SW 1271 (cell line): ENCODE data around the gene SERINC1.
"Not testable (repeated sequence)": the region's sequence is repeated elsewhere in the genome, so short reads cannot be mapped to it uniquely, and the experiment has no call there.

Experiments used
- DNase-seq, 2 experiments: peaks; one replicate each; lab custom pipeline; 2025; lab: John Stamatoyannopoulos, UW

SERINC1 gene

GRCh38 chr6:122471107-122472021, at the start of gene SERINC1:
TSS of gene SERINC1 (minus strand) at chr6:122471807. CDS start at chr6:122471737, 70 bp downstream.
- peak; percentile 73 to 92 for DNase-seq

GRCh38 chr6:122511193-122511924, 39.8 kb upstream of the SERINC1 start:
- no peak for DNase-seq

- not testable (repeated sequence) for DNase-seq
These were observed 33.6 kb upstream of the SERINC1 start for GRCh38 chr6:122505170-122505569.

- no peak for DNase-seq
These were observed 29.9 kb upstream of the SERINC1 start for GRCh38 chr6:122501475-122501874.

- no peak for DNase-seq
These were observed 24.0 kb upstream of the SERINC1 start for GRCh38 chr6:122495612-122496011.

- DNase-seq: no peak
These were observed 23.2 kb upstream of the SERINC1 start for GRCh38 chr6:122494665-122495272.

- peak; percentile 13 to 68 for DNase-seq
These were observed 20.4 kb upstream of the SERINC1 start for GRCh38 chr6:122491919-122492555.

GRCh38 chr6:122490607-122491006, 19.0 kb upstream of the SERINC1 start:
- no peak for DNase-seq

GRCh38 chr6:122484760-122485159, 13.2 kb upstream of the SERINC1 start:
- no peak for DNase-seq

GRCh38 chr6:122482750-122483080, 11.1 kb upstream of the SERINC1 start:
- no peak for DNase-seq

- peak in 1 of 2 experiments; percentile 55 for DNase-seq
These were observed 4.5 kb upstream of the SERINC1 start for GRCh38 chr6:122476131-122476530.

- no peak for DNase-seq
These were observed 374 bp upstream of the SERINC1 start for GRCh38 chr6:122472022-122472340.

- no peak for DNase-seq
These were observed 9.7 kb downstream of the SERINC1 start for GRCh38 chr6:122461885-122462284.

GRCh38 chr6:122459865-122460416, 11.7 kb downstream of the SERINC1 start:
- not testable (repeated sequence) for DNase-seq

- no peak for DNase-seq
These were observed 12.4 kb downstream of the SERINC1 start for GRCh38 chr6:122459240-122459639.

GRCh38 chr6:122458087-122458486, 13.5 kb downstream of the SERINC1 start:
- no peak for DNase-seq

- not testable (repeated sequence) for DNase-seq
These were observed 16.5 kb downstream of the SERINC1 start for GRCh38 chr6:122455116-122455515.

GRCh38 chr6:122454673-122455072, 16.9 kb downstream of the SERINC1 start:
- no peak for DNase-seq

GRCh38 chr6:122452509-122452908, 19.1 kb downstream of the SERINC1 start:
- DNase-seq: no peak

- DNase-seq: no peak
These were observed 22.5 kb downstream of the SERINC1 start for GRCh38 chr6:122449069-122449468.

- DNase-seq: no peak
These were observed 26.3 kb downstream of the SERINC1 start for GRCh38 chr6:122445274-122445673.

- no peak for DNase-seq
These were observed 32.6 kb downstream of the SERINC1 start for GRCh38 chr6:122438975-122439374.
